Measurements from ENCODE around the gene BTBD17.

Gene BTBD17

DNA sequence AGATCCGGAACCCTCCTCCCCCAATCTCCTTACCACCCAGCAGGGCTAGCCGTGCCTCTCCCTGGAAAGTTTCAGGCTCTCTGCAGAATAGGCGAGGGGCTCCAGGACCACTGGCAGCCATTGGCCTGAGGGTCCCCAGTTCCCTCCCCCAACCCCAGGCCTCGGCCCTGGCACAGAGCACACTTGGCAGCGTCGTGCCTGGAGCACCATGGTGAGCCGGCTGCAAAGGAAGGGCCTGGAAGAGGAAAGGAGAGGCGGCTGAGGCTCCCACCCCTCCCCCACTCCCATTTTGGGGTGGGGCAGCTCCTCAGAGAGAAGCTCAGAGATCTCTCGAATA, 369 bp upstream of the BTBD17 start:
- in situ Hi-C loops (cut with MboI; ENCODE audit: low sequenced_read_pairs), result no loop called here

DNA sequence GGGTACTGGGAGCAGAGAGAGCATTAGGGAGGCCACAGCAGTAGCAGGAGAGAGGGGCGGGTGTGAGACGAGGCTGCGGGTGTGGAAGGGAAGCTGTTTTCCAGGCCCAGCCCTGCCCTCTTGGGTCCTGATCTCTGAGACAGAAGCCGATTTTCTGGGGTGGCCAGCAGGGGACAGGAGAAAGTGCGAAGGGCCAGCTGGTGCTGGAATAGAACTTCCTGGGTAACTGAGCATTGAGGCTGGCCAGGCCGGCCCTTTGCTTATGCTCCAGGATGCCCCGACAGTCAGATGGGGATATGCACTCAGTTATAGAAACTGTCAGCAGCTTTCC, 804 bp downstream of the BTBD17 start:
- in situ Hi-C loops (cut with MboI; ENCODE audit: low sequenced_read_pairs), result no loop called here

DNA sequence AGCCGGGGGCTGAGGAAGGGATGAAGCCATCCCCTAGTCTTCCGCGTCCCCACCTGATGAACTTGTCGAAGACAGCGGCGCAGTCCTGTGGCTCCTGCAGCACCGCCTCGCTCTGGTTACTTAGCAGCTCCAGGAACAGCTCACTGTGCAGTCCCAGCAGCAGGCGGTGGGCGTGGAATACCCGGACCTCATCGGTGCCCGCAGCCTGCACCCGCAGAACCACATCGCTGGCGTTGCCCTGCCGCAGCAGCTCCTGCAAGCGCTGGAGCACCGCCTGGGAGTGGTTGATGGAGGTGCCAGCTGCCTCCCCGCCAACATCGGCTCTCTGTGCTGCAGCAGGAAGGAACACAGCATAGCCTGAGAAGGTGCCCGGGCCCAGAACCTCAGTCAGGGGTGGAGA, 1.8 kb downstream of the BTBD17 start:
- in situ Hi-C loops (cut with MboI; ENCODE audit: low sequenced_read_pairs), result no loop called here

DNA sequence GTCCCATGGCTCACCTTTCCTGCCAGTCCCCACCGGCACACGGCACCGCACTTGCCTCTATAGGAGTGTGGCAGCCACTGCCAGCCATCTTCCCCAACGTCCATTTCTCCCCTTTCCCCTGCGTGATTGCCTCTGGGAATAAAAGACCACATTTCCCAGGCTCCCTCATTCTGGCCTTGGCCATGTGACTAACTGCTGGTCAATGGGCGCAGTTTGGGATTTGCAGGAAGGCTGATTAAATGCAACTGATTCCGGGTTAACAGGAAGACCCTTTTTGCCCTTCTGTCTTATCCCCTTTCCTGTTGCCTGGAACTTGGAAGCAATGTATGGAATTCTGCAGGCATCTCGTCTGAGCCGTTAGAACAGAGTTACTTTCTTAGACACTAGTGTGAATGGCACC, 3.0 kb downstream of the BTBD17 start:
- in situ Hi-C loops (cut with MboI; ENCODE audit: low sequenced_read_pairs), result no loop called here

DNA sequence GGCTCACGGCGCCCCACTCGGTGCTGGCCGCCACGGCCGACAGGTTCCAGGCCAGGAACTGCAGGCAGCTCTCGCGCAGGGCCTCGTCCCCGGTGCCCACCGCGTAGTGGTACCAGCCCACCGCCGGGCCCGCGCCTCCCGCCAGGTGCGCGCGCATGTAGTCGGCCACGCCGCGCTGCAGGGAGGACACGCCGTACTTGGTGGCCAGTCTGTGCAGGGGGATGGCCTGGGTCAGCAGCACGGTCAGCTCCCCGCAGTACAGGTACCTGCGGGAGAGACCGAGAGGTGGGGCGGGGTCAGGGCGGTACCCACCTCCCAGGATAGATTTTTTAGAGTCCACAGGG, 4.2 kb downstream of the BTBD17 start:
- in situ Hi-C loops (cut with MboI; ENCODE audit: low sequenced_read_pairs), result no loop called here

DNA sequence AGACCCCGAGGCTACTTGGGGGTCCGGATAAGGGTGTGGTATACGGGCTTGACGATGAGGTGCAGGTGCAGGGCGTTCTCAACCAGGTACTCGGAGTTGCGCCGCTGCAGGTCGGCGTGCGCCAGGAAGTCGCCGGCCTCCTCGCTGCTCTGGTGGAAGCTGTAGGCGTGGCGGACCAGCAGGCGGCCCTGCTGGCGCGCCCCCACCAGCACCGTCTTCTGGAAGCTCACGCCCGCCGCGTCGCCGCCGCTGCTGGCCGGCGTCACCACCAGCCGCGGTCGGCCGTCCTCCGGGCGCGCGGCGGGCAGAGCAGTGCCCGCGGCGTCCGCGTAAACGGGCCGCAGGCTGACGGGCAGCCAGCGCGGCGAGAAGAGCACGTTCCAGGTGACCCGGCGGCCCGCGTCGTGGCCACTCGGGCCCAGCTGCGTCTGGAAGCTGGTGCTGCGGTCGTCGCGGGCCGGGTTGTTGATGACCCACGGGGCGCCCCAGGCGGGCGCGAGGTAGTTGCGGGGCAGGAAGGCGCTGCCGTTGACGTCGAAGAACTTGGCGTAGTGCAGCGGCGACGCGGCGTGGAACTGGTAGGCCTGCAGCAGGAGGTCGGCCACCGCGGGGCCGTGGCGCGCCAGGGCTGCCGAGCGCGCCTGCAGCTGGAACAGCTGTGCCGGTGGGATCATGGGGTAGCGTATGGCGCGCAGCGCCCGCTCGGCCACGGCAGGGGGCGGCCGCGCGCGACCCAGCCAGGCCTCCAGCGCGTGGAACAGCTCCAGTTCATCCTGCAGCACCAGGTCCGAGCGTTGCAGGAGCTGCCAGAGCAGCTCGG, 4.8 kb downstream of the BTBD17 start:
- in situ Hi-C loops (cut with MboI; ENCODE audit: low sequenced_read_pairs), result no loop called here

DNA sequence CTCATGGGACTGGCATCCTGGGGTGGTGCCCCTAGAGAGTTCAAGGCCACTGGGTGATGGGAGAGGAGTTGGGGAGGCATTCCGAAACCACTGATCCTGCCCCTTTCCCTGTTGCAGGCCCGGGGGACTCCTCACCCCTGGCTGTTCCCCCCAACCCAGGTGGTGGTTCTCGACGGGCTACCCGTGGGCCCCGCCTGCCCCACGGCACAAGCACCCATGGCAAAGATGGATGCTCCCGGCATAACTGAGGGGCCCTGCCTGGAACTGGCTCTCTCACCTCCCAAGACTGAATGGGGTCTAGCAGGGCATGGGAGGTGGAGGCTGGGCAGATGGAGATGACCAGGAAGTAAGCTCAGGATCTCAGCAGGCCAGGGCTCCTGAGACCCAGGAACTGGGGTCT, 6.6 kb downstream of the BTBD17 start:
- in situ Hi-C loops (cut with MboI; ENCODE audit: low sequenced_read_pairs), result no loop called here

DNA sequence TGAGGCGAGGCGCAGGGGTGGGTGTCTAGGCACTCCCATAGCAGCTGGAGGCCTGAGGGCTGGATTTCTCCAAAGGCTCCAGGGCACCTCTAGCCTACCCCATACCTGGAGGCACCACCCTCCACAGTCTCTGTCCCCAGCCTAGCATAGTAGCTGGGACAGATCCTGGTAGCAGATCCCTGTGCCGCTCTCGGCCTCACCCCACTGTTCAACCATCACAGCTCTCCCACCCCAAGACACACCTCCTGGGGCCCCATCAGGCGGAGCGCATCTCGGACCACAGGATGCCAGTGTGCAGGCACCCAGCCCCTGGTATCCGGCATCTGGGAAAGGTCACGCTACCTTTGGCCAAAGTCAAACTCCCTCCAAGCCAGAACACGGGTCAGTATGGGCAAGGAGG, 7.1 kb downstream of the BTBD17 start:
- in situ Hi-C loops (cut with MboI; ENCODE audit: low sequenced_read_pairs), result no loop called here

DNA sequence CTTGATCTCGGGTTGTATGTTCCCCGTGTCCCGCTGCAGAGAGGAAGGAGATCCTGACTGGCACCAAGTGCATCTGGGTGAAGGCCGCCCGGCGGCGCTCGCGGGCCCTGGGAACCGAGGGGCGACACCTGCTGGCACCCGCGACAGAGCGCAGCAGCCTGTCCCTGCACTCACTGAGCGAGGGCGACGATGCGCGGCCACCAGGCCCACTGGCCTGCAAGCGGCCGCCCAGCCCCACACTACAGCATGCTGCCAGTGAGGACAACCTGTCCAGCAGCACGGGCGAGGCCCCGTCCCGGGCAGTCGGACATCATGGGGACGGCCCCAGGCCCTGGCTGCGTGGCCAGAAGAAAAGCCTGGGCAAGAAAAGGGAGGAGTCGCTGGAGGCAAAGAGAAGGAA, 7.5 kb downstream of the BTBD17 start:
- in situ Hi-C loops (cut with MboI; ENCODE audit: low sequenced_read_pairs), result no loop called here

DNA sequence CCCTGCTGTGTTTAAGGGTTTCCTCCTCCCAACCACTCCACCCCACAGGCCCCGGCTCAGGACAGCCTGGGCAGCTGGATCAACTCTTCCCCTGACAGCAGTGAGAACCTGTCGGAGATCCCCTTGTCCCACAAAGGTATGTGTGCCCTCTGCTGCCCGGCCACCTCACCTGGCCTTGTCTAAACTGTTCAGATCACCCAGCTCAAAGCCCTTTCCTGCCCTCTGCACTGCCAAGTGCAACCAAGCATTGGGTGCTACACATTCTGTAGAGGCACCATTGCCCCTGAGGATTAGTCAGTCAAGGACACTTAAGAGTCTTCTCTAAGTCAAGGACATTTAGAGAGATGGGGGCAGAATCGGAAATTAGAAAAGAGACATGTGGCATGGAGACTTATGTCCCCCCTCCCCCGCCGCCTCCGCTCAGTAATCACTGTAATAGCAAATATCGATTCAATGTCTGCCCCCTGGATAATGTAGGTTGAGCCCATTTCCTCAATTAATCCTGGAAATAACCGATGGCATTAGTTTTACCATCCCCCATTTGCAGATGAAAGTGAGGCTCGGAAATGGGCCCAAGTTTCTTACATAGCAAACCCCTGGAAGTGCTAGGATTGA, 8.1 kb downstream of the BTBD17 start:
- in situ Hi-C loops (cut with MboI; ENCODE audit: low sequenced_read_pairs), result no loop called here

DNA sequence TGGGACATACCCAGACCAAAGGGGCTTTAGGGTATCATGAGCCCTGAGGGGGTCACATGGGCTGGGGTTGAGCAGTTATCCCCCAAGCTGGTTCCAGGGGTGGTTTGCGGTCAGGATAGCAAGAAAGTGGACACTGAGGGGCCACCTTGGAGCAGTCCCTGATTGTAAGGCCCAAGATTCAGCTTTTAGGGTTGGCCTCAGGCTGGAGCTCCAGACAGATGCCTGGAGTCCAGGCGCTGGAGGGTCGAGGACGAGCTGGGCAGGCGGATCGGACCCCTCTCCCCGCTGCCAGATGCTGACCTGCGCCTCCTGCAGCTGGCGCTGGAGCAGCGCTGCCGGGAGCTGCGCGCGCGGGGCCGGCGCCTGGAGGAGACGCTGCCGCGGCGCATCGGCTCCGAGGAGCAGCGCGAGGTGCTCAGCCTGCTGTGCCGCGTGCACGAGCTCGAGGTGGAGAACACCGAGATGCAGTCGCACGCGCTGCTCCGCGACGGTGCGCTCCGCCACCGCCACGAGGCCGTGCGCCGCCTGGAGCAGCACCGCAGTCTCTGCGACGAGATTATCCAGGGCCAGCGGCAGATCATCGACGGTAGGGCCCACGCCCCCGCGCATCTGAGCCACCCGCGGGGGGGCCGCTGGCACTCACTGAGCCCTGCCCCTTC, 10.0 kb downstream of the BTBD17 start:
- in situ Hi-C loops (cut with MboI; ENCODE audit: low sequenced_read_pairs), result no loop called here

DNA sequence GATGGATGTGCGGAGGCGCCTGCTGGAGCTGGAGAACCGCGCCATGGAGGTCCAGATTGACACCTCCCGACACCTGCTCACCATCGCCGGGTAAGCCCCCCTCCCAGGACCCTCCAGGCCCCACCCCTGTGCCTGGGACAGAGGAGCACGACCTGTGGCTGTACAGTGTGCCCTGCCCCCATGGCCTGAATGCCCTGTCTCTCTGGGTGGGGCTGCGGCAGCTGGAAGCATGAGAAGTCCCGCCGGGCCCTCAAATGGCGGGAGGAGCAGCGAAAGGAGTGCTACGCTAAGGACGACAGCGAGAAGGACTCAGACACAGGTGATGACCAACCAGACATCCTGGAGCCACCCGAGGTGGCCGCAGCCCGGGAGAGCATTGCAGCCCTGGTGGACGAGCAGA, 11.2 kb downstream of the BTBD17 start:
- in situ Hi-C loops (cut with MboI; ENCODE audit: low sequenced_read_pairs), result no loop called here

DNA sequence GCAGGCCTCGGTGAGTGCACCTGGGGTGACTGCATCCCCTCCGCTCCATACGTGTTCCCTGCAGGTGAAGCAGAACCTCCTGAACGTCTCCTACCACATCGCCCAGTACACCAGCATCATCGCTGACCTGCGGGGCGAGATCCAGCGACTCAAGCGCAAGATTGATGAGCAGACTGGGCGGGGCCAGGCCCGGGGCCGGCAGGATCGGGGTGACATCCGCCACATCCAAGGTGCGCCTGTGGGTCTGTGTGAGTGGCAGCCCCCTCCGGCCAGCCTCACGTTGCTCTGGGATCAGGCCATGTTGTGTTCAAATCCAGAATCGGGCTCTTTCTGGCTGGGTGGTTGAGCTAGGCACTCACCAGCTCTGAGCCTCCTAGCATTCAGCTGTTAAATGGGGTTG, 12.5 kb downstream of the BTBD17 start:
- in situ Hi-C loops (cut with MboI; ENCODE audit: low sequenced_read_pairs), result no loop called here

DNA sequence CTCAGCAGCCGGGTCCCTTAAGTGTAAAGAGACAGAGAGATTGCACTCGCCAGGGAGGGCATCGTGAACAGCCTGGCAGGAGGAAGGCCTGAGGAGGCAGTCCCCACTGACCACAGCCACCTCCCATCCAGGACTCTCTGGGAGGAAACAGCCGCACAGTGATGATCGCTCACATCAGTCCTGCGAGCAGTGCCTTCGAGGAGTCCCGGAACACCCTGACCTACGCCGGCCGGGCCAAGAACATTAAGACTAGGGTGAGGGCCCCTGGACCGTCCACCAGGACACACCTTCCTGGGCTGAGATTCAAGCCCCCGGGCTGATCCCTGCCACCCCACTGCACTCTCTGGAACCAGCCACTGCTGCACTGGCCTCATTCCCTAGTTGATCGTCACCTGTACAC, 14.0 kb downstream of the BTBD17 start:
- in situ Hi-C loops (cut with MboI; ENCODE audit: low sequenced_read_pairs), result no loop called here

DNA sequence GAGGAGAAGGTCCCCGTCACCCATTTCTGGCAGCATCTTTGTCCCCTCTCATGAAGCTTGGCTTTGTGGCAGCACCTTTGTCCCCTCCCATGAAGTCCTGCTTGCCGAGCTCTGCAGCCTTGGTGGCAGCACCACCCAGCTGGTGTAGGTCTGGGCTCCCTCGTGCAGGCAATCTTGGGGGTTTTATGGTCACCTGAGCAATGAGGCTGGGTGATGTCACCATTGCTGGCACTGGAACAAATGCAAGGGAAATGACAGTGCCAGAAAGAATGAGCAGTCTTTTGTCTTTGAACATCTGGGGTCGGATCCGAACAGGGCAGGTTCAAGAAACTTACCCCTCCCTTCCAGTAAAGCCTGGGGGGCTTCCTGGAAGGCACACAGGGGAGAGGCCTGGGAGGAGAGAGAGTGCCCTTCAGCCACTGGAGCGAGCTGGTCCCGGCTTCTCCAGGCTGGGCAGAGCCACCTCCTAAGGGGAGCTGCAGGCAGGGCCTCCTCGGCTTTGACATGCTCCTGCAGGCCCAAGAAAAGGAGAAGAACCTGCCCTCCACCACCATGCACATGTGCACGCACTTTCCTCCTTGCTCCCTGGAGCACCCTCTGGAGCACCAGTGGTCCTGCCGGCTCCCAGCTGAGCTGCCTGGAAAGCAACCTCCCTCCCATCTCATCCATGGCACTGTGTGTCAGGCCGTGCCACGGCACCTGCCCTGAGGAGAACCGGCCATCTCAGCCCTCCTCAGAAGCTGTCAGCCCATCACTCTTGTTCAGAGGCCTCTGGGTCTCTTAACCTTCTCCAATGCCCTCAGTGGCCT, 16.0 kb downstream of the BTBD17 start:
- in situ Hi-C loops (cut with MboI; ENCODE audit: low sequenced_read_pairs), result no loop called here

DNA sequence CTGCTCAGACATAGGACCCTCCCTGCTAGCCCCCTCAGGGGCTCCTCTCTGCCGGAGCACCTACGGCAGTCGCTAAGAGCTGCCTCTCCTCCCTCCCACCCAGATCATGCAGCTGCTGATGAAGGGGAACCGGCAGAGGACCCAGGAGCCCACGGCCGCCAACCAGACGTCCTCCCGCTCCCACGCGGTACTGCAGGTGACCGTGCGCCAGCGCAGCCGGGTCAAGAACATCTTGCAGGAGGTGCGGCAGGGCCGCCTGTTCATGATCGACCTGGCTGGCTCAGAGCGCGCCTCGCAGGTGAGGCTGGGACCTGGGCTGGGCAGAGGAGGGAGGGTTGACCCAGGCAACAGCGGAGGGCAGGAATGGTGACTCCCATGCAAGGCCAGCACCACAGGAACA, 17.0 kb downstream of the BTBD17 start:
- in situ Hi-C loops (cut with MboI; ENCODE audit: low sequenced_read_pairs), result no loop called here

DNA sequence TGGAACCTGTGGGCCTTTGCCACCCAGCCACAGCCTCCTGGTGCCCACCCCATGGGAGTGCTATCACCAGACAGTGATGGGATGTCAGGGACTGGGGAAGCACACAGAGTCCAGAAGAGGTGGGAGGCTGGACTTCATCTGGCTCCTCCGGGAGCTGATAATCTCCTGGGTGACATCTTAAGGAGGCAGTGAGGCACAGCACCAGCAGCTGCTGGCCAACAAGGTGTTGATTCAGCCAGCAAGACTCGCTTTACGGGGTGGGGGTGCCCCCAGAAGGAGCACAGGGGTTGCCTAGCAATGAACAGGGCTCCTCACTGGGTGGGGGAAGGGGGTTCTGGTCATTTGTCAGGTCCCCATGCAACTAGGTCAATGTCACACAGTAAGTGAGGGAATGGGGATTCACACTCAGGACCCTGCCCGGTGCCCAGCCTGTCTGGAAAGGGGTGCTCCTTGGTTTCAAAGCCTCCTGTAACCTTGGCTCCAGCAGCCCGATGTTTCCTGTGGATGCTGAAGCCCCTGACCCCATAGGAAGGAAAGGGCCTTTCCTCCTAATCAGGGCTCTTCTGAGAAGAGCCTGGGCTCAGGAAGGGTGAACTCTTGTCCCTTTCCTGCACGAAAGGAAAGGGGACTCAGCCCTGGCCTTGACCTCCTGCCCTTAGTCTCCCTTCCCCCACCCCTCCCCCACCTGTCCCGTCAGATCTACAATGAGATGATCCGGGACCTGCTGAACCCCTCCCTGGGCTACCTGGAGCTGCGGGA, 18.0 kb downstream of the BTBD17 start:
- in situ Hi-C loops (cut with MboI; ENCODE audit: low sequenced_read_pairs), result no loop called here

DNA sequence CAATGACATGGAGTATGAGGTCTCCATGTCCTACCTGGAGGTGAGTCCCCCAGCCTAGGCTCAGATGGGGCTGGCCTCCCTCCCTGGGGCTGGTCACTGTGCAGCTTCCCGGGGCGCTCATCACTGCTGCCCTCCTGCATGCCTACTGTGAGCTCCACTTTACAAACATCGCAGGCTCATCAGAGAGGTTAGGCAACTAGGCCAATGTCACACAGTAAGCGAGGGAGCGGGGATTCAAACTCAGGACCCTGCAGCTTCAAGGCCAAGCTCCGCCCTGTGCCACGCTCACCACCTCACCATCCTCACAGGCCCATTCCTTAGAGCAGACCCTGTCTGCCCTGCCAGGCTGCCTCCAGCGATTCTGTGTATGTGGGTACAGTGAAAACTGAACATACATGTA, 18.5 kb downstream of the BTBD17 start:
- in situ Hi-C loops (cut with MboI; ENCODE audit: low sequenced_read_pairs), result no loop called here

DNA sequence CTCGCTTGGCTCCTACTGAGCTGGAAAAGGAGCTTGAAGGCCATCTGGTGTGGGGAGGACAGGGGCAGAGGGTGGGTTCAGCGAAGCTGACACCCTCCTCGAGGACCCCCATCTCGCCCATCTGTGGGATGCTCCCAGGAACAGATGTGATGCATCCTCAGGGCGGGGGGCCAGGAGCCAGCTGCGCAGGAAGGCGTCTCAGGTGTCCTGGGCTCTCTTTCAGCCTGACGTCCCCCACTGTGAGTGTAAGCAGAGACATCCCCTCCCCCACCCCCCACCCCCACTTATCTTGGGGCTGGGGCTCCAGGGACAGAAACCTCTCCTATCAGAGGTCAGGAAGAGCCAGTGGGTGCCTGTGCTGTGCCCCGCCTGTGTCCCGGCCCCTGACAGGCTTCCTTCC, 19.4 kb downstream of the BTBD17 start:
- in situ Hi-C loops (cut with MboI; ENCODE audit: low sequenced_read_pairs), result no loop called here

DNA sequence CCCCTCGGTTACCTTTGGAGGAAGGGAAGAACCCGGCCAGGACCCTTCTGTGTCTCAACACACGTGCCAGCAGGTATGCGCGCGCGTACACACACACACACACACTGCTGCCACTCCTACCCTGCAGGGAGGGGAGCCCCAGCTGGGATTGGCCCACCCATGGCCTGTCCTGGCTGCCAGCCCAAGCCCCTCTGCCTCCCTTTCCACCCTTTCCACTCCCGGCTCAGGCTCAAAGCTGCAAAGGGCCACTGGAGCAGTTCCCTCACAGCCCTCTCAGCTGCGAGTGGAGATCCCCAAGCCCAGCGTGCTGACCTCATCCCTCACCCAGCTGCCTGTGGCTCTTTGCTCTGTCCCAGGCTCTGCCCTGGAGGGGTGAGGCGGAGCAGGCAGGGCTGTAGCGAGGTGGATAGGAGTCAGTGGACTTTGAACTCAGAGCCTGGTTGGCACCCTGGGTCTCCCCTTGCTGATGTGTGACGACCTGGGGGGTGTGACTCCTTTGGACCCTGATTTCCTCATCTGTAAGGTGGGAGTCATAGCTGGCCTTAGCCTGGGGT, 21.1 kb downstream of the BTBD17 start:
- in situ Hi-C loops (cut with MboI; ENCODE audit: low sequenced_read_pairs), result no loop called here
